ENCODE results near the gene DNLZ. TPM values are rescaled to one million over a fixed set of nuclear protein-coding genes. Genes with fewer than 3 reads are reported as not detected.

Gene DNLZ
- total RNA-seq, 1 experiment from 2014 or later, result 9.1 TPM

- DNase-seq, result no peak
- ChIA-PET POLR2A (ENCODE audit: unreplicated experiment) (no interaction called here), CTCF (no interaction called here)
- H3K27me3 ChIP-seq (ENCODE audit: insufficient read depth, low read depth), result no peaks in the 10 kb centered on the region
- H3K79me2 ChIP-seq (ENCODE audit: low read depth), result peaks cover 16% of the 10 kb centered on the region
- no peak overlapping the region for H3K4me3 ChIP-seq
- H3K27ac ChIP-seq, result no peak overlapping the region
- peaks cover 2% of the 10 kb centered on the region for H4K20me1 ChIP-seq (ENCODE audit: insufficient read depth)
- no TSS peak for BruUV-seq (replicated peaks)
- TF ChIP-seq EZH2 (IDR thresholded peaks at IDR 0.05; ENCODE audit: low read depth), result no peak
- TF ChIP-seq CTCF (conservative IDR thresholded peaks at IDR 0.05), result no peak
- H2AFZ ChIP-seq, result no peak overlapping the region
- no peak overlapping the region for H3K4me2 ChIP-seq
- intact Hi-C loops (cut with micrococcal nuclease; ENCODE audit: unreplicated experiment), result no loop called here
- peaks cover 11% of the 10 kb centered on the region for H3K4me1 ChIP-seq (replicated peaks; ENCODE audit: insufficient read depth)
- peaks cover 23% of the 10 kb centered on the region; the same call in 1 of the 2 replicates for H3F3A ChIP-seq (ENCODE audit: insufficient read depth, low read depth)
- H3K36me3 ChIP-seq (ENCODE audit: low read depth), result peaks cover 9% of the 10 kb centered on the region
- no peaks in the 10 kb centered on the region for H3K9me2 ChIP-seq (ENCODE audit: insufficient read depth)
- no peaks in the 10 kb centered on the region for H3K9me3 ChIP-seq (ENCODE audit: insufficient read depth, low read depth)
These were observed 40.6 kb upstream of the DNLZ start for GRCh38 chr9:136403915-136404800.

- POLR2A ChIA-PET (ENCODE audit: unreplicated experiment), result no interaction called here
- Histone ChIP-seq H3F3A (ENCODE audit: insufficient read depth, low read depth) (peaks cover 23% of the 10 kb centered on the region; the same call in 1 of the 2 replicates), H3K36me3 (ENCODE audit: low read depth) (peaks cover 9% of the 10 kb centered on the region), H3K27me3 (ENCODE audit: insufficient read depth, low read depth) (no peaks in the 10 kb centered on the region), H2AFZ (no peak overlapping the region), H3K9me3 (ENCODE audit: insufficient read depth, low read depth) (no peaks in the 10 kb centered on the region), H3K4me1 (replicated peaks; ENCODE audit: insufficient read depth) (peaks cover 10% of the 10 kb centered on the region), H3K27ac (no peak overlapping the region), H4K20me1 (ENCODE audit: insufficient read depth) (peaks cover 7% of the 10 kb centered on the region), H3K4me2 (no peak overlapping the region), H3K4me3 (no peak overlapping the region), H3K79me2 (ENCODE audit: low read depth) (peaks cover 16% of the 10 kb centered on the region), H3K9me2 (ENCODE audit: insufficient read depth) (no peaks in the 10 kb centered on the region)
- TF ChIP-seq EZH2 (IDR thresholded peaks at IDR 0.05; ENCODE audit: low read depth), result no peak
- TF ChIP-seq CTCF (conservative IDR thresholded peaks at IDR 0.05), result no peak
- intact Hi-C loops (cut with micrococcal nuclease; ENCODE audit: unreplicated experiment), result no loop called here
- CTCF ChIA-PET, result no interaction called here
- no peak for DNase-seq
- BruUV-seq (replicated peaks), result no TSS peak
These were observed 40.0 kb upstream of the DNLZ start for GRCh38 chr9:136403538-136403914.

- H3K36me3 ChIP-seq (ENCODE audit: low read depth), result peaks cover 9% of the 10 kb centered on the region; the same call in 1 of the 2 replicates
- no peak overlapping the region for H3K4me2 ChIP-seq
- no peak overlapping the region for H3K27ac ChIP-seq
- BruUV-seq (replicated peaks), result no TSS peak
- H3K4me3 ChIP-seq, result no peak overlapping the region
- no peaks in the 10 kb centered on the region for H3K9me2 ChIP-seq (ENCODE audit: insufficient read depth)
- ChIA-PET CTCF (interaction anchor here (1.0 kb wide), 1 partner anchor 91 kb away, joined by 5 read pairs; no protein-coding TSS in a partner anchor), POLR2A (ENCODE audit: unreplicated experiment) (no interaction called here)
- H3K9me3 ChIP-seq (ENCODE audit: insufficient read depth, low read depth), result no peaks in the 10 kb centered on the region
- no peak overlapping the region for H2AFZ ChIP-seq
- peaks cover 11% of the 10 kb centered on the region for H4K20me1 ChIP-seq (ENCODE audit: insufficient read depth)
- H3F3A ChIP-seq (ENCODE audit: insufficient read depth, low read depth), result peaks cover 23% of the 10 kb centered on the region; the same call in 1 of the 2 replicates
- no peaks in the 10 kb centered on the region for H3K27me3 ChIP-seq (ENCODE audit: insufficient read depth, low read depth)
- intact Hi-C loops (cut with micrococcal nuclease; ENCODE audit: unreplicated experiment), result no loop called here
- DNase-seq, result no peak
- peaks cover 23% of the 10 kb centered on the region for H3K79me2 ChIP-seq (ENCODE audit: low read depth)
- TF ChIP-seq EZH2 (IDR thresholded peaks at IDR 0.05; ENCODE audit: low read depth) (no peak), CTCF (conservative IDR thresholded peaks at IDR 0.05) (no peak)
- H3K4me1 ChIP-seq (replicated peaks; ENCODE audit: insufficient read depth), result peaks cover 13% of the 10 kb centered on the region
These were observed 38.5 kb upstream of the DNLZ start for GRCh38 chr9:136402067-136402466.
